Embryonic facial prominence (tissue), 1 donor: ENCODE data around the gene KLF2.

Experiments
- DNase-seq: peaks from one replicate; pipeline ENCODE4 v3.0.0-alpha.2; 2016; ENCODE audit errors: extremely low spot score

KLF2 gene

DNA sequence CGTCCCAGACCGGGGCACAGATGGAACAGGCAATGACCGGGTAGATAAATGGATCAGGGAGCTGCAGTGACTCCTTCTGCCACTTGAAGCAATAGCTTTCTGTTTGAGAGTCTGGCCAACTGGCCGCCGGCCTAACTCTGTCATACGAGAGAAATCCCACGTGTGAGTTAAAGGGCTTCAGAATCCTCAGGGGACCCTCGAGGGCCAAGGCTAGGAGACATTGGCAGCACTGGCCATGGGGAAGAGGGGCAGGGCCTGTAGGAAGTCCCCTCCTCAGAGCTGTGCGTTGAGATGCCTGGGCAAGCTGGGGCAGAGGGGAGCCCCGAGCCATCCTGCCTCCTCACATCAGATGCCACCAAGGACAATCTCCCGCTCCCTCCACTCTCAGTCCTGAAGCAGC, 51.6 kb downstream of the KLF2 start:
- DNase-seq: no peak

GRCh38 chr19:16376649-16377048, 52.0 kb downstream of the KLF2 start:
- no peak for DNase-seq

GRCh38 chr19:16377521-16377920, 52.9 kb downstream of the KLF2 start:
- DNase-seq: no peak
